ENCODE measurements around the gene SYT5. TPM values are rescaled to one million over a fixed set of nuclear protein-coding genes. Genes with fewer than 3 reads are reported as not detected.

Gene SYT5
- total and polyA plus RNA-seq, 9 of the 15 experiments (the other 6 are each of a cell fraction or from before 2014, with no cell fraction given), result 1.3 to 20.9 (median 8.8) TPM

DNA sequence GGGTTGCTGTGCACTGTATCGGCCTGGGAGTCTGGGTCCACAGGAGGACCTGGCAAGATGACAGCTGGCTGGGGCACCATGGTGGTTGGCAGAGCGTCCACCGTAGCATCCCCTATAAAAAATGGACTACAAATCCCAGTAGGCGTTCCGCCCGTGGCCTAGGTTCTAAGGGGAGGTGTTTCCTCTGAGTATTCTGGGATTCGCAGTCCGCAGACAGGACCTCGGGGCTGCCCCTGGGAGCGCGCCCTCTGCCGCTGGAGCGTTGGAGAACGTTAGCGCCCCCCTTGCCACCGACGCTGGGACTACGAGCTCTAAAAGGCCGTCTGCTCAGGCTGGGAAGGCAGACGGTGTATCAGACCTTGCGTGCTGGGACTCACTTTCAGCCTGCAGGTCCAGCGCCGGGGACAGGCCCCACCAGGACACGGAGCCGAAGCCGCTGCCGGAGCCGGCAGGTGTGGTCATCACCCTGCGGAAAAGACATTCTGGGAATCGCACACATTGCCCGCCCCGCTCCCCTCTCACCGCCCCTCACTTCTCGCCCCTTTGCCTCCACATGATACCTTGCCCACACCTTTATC is 14.0 kb downstream of the SYT5 start (continued):
- TF ChIP-seq ZNF384 (IDR thresholded peaks at IDR 0.05; ENCODE audit: low read depth, low read length) (no peak), KHSRP (IDR thresholded peaks at IDR 0.05) (no peak), NEUROD1 (IDR thresholded peaks at IDR 0.05; ENCODE audit: borderline replicate concordance, low read depth, low read length, partially characterized antibody) (no peak), ZKSCAN1 (IDR thresholded peaks at IDR 0.05; ENCODE audit: low read depth, low read length) (no peak), NFE2 (IDR thresholded peaks at IDR 0.05; ENCODE audit: low read depth) (no peak), ELF4 (CRISPR knock-in tag; IDR thresholded peaks at IDR 0.05) (no peak), PHB (CRISPR knock-in tag; IDR thresholded peaks at IDR 0.05) (peak; percentile 86; the same call in 1 of the 2 replicates), U2AF2 (optimal IDR thresholded peaks at IDR 0.05; ENCODE audit: low read depth, low read length) (no peak), RBM34 (IDR thresholded peaks at IDR 0.05; ENCODE audit: borderline replicate concordance, insufficient read depth, low read length) (no peak), ZNF24 (IDR thresholded peaks at IDR 0.05) (no peak), ATF1 (CRISPR knock-in tag; IDR thresholded peaks at IDR 0.05) (no peak), ATF1 (tag; IDR thresholded peaks at IDR 0.05) (peak; percentile 56), GTF2F1 (IDR thresholded peaks at IDR 0.05; ENCODE audit: low read depth, low read length) (no peak), SRSF9 (IDR thresholded peaks at IDR 0.05; ENCODE audit: borderline replicate concordance, low read depth, low read length) (no peak), LCOR (CRISPR knock-in tag; IDR thresholded peaks at IDR 0.05) (0 out of 2 replicates have a peak, but pooled peaks have one; percentile 4), JUN (IDR thresholded peaks at IDR 0.05; ENCODE audit: borderline replicate concordance, low read depth, low read length) (0 out of 2 replicates have a peak, but pooled peaks have one; percentile 35), JUN (CRISPR knock-in tag; IDR thresholded peaks at IDR 0.05; ENCODE audit: borderline replicate concordance) (no peak), ZNF143 (CRISPR knock-in tag; IDR thresholded peaks at IDR 0.05) (peak; percentile 97), ZBTB17 (CRISPR knock-in tag; IDR thresholded peaks at IDR 0.05) (no peak), CBFA2T3 (IDR thresholded peaks at IDR 0.05) (no peak), OTX1 (CRISPR knock-in tag; IDR thresholded peaks at IDR 0.05) (0 out of 2 replicates have a peak, but pooled peaks have one; percentile 8), MAZ (CRISPR knock-in tag; conservative IDR thresholded peaks at IDR 0.05 in 1 of 2, IDR thresholded peaks at IDR 0.05 in 1 of 2) (peak in 1 of 2 experiments; percentile 59; a peak in 2 of 4 replicates), TAF9B (IDR thresholded peaks at IDR 0.05; ENCODE audit: partially characterized antibody) (no peak)
- TF ChIP-seq, protein P1, sequence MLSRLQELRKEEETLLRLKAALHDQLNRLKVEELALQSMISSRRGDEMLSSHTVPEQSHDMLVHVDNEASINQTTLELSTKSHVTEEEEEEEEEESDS (CRISPR knock-in tag; IDR thresholded peaks at IDR 0.05), result no peak
- TF ChIP-seq, protein P2, sequence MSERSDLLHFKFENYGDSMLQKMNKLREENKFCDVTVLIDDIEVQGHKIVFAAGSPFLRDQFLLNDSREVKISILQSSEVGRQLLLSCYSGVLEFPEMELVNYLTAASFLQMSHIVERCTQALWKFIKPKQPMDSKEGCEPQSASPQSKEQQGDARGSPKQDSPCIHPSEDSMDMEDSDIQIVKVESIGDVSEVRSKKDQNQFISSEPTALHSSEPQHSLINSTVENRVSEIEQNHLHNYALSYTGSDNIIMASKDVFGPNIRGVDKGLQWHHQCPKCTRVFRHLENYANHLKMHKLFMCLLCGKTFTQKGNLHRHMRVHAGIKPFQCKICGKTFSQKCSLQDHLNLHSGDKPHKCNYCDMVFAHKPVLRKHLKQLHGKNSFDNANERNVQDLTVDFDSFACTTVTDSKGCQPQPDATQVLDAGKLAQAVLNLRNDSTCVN (CRISPR knock-in tag; IDR thresholded peaks at IDR 0.05), result 0 out of 2 replicates have a peak, but pooled peaks have one; percentile 10
- TF ChIP-seq, protein P3, sequence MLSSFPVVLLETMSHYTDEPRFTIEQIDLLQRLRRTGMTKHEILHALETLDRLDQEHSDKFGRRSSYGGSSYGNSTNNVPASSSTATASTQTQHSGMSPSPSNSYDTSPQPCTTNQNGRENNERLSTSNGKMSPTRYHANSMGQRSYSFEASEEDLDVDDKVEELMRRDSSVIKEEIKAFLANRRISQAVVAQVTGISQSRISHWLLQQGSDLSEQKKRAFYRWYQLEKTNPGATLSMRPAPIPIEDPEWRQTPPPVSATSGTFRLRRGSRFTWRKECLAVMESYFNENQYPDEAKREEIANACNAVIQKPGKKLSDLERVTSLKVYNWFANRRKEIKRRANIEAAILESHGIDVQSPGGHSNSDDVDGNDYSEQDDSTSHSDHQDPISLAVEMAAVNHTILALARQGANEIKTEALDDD (IDR thresholded peaks at IDR 0.05), result no peak
- TF ChIP-seq, protein P4, sequence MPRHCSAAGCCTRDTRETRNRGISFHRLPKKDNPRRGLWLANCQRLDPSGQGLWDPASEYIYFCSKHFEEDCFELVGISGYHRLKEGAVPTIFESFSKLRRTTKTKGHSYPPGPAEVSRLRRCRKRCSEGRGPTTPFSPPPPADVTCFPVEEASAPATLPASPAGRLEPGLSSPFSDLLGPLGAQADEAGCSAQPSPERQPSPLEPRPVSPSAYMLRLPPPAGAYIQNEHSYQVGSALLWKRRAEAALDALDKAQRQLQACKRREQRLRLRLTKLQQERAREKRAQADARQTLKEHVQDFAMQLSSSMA (CRISPR knock-in tag; IDR thresholded peaks at IDR 0.05), result no peak
- TF ChIP-seq, protein P5, sequence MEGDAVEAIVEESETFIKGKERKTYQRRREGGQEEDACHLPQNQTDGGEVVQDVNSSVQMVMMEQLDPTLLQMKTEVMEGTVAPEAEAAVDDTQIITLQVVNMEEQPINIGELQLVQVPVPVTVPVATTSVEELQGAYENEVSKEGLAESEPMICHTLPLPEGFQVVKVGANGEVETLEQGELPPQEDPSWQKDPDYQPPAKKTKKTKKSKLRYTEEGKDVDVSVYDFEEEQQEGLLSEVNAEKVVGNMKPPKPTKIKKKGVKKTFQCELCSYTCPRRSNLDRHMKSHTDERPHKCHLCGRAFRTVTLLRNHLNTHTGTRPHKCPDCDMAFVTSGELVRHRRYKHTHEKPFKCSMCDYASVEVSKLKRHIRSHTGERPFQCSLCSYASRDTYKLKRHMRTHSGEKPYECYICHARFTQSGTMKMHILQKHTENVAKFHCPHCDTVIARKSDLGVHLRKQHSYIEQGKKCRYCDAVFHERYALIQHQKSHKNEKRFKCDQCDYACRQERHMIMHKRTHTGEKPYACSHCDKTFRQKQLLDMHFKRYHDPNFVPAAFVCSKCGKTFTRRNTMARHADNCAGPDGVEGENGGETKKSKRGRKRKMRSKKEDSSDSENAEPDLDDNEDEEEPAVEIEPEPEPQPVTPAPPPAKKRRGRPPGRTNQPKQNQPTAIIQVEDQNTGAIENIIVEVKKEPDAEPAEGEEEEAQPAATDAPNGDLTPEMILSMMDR (IDR thresholded peaks at IDR 0.05 in 2 of 3, conservative IDR thresholded peaks at IDR 0.05 in 1 of 3; ENCODE audit: insufficient read depth in 2 of 3, low read depth in 1 of 3, low read length in 3 of 3), result peak; percentile 92 to 99 (median 98)
